OCI-LY3 (cell line): ENCODE data around the gene FSIP1.

Experiments
- H2AFZ ChIP-seq: fragments of 200-600, 300-600 bp; shearing (Covaris generic); 2 replicates; pipeline ENCODE4 v1.6.0; 2014; ENCODE audit warnings: antibody characterized with exemption, low read depth, low read length
- H3K27ac ChIP-seq: fragments of 200-600, 300-600 bp; sonication (generic); 2 replicates; pipeline ENCODE4 v1.5.1; 2014; ENCODE audit warnings: mild to moderate bottlenecking, low read length, moderate library complexity, mixed read lengths
- H3K27me3 ChIP-seq: fragments of 200-600, 300-600 bp; sonication (generic); 2 replicates; pipeline ENCODE4 v1.6.1; 2014; ENCODE audit warnings: low read depth, low read length, mixed read lengths
- H3K36me3 ChIP-seq: fragments of 200-600, 300-600 bp; sonication (generic); replicated peaks from 2 replicates; pipeline ENCODE3; 2014; ENCODE audit warnings: low read depth, low read length, mixed read lengths
- H3K4me1 ChIP-seq: fragments of 300-600, 200-600 bp; sonication (generic); 2 replicates; pipeline ENCODE4 v1.6.1; 2014; ENCODE audit warnings: low read length, mixed read lengths
- H3K4me2 ChIP-seq: fragments of 200-600, 300-600 bp; sonication (generic); 2 replicates; pipeline ENCODE4 v1.6.1; 2014; ENCODE audit warnings: low read length, mixed read lengths
- H3K4me3 ChIP-seq: fragments of 300-600, 200-600 bp; sonication (generic); 2 replicates; pipeline ENCODE4 v1.5.1; 2014; ENCODE audit warnings: antibody characterized with exemption, mild to moderate bottlenecking, low read length, moderate library complexity
- H3K79me2 ChIP-seq: fragments of 300-600, 200-600 bp; shearing (Covaris generic); 2 replicates; pipeline ENCODE4 v1.6.1; 2014; ENCODE audit warnings: mild to moderate bottlenecking, low read length, mixed read lengths
- H3K9ac ChIP-seq: fragments of 300-600, 200-600 bp; shearing (Covaris generic); 2 replicates; pipeline ENCODE4 v1.6.0; 2014; ENCODE audit warnings: mild to moderate bottlenecking, low read length, moderate library complexity
- H3K9me3 ChIP-seq: fragments of 200-600, 300-600 bp; shearing (Covaris generic); 2 replicates; pipeline ENCODE4 v1.6.1; 2014; ENCODE audit warnings: low read length, mixed read lengths; ENCODE audit not compliant: insufficient read depth
- H4K20me1 ChIP-seq: fragments of 200-600, 300-600 bp; sonication (generic); 2 replicates; pipeline ENCODE4 v1.6.1; 2016; ENCODE audit warnings: low read length, mixed read lengths; ENCODE audit not compliant: insufficient read depth
- EZH2phosphoT487 ChIP-seq: fragments of 200-600 bp; shearing (Covaris generic); IDR thresholded peaks from 2 replicates; pipeline ENCODE4 v1.6.1; 2018; ENCODE audit warnings: antibody characterized with exemption, mixed run types, low read depth
- TF ChIP-seq, protein P1 (sequence below): fragments of 200-600, 300-600 bp; sonication (generic); IDR thresholded peaks from 2 replicates; pipeline ENCODE4 v1.5.1; 2014; ENCODE audit warnings: antibody characterized with exemption, low read length, low read depth

The FSIP1 gene

GRCh38 chr15:39788800-39789565 lies 6.3 kb upstream of the FSIP1 start:
- Histone ChIP-seq H3K9me3 (no peaks in the 10 kb centered on the region), H3K4me3 (no peak overlapping the region), H4K20me1 (no peaks in the 10 kb centered on the region), H2AFZ (no peak overlapping the region), H3K79me2 (peaks cover under 1% of the 10 kb centered on the region; the same call in 1 of the 2 replicates), H3K4me1 (peaks cover 32% of the 10 kb centered on the region), H3K36me3 (no peaks in the 10 kb centered on the region), H3K4me2 (peak overlapping the region; percentile 85), H3K27ac (peak overlapping the region; percentile 62), H3K9ac (no peak overlapping the region), H3K27me3 (no peaks in the 10 kb centered on the region)
- TF ChIP-seq, protein P1, sequence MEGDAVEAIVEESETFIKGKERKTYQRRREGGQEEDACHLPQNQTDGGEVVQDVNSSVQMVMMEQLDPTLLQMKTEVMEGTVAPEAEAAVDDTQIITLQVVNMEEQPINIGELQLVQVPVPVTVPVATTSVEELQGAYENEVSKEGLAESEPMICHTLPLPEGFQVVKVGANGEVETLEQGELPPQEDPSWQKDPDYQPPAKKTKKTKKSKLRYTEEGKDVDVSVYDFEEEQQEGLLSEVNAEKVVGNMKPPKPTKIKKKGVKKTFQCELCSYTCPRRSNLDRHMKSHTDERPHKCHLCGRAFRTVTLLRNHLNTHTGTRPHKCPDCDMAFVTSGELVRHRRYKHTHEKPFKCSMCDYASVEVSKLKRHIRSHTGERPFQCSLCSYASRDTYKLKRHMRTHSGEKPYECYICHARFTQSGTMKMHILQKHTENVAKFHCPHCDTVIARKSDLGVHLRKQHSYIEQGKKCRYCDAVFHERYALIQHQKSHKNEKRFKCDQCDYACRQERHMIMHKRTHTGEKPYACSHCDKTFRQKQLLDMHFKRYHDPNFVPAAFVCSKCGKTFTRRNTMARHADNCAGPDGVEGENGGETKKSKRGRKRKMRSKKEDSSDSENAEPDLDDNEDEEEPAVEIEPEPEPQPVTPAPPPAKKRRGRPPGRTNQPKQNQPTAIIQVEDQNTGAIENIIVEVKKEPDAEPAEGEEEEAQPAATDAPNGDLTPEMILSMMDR: no peak
- no peak for TF ChIP-seq EZH2phosphoT487

DNA sequence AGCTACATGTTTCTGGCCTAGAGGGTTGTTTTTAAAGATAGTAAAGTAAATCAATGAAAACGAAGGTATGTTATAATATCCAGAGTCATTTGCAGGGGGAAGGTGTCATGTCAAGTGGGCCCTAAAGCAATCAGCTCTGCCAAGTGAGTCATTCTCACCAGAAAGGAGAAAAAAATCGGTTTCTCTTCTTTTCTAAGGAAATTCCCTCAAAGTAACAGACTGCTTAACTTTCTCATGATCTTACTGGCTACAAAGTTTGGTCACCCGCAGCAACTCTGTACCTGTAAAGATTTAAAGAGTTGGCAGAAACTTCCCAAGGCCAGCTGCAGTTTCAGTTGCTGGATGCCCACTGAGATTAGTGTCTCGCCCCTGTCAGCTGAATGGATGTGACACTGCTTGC lies 5.5 kb upstream of the FSIP1 start:
- peak overlapping the region; percentile 62 for H3K27ac ChIP-seq
- H3K9me3 ChIP-seq: no peaks in the 10 kb centered on the region
- no peaks in the 10 kb centered on the region for H3K36me3 ChIP-seq
- TF ChIP-seq EZH2phosphoT487: no peak
- TF ChIP-seq, protein P1: no peak
- H3K4me1 ChIP-seq: peaks cover 39% of the 10 kb centered on the region
- peak overlapping the region; percentile 32 for H2AFZ ChIP-seq
- peaks cover 9% of the 10 kb centered on the region for H3K79me2 ChIP-seq
- H3K4me2 ChIP-seq: peak overlapping the region; percentile 85
- H3K4me3 ChIP-seq: peak overlapping the region; percentile 51
- no peaks in the 10 kb centered on the region for H4K20me1 ChIP-seq
- H3K9ac ChIP-seq: peak overlapping the region; percentile 34
- no peaks in the 10 kb centered on the region for H3K27me3 ChIP-seq

DNA sequence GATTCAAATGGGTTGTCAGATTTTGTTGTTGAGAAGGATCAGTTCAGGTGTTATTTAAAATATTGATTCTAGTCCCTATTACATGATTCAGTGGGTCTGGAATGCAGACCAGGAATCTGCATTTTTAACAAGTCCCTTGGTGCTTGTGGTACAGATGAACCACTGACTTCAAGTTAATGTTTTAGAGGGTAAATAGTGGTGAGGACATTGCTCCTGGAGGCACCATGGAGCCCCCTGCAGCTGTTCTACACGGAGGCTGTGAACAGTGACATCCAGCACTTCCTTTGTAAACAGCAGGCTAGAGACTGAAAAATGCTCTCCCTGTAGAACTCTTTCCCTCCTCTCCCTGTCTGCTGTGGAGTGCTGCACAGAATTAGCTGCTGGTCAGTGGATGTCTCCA lies 4.8 kb upstream of the FSIP1 start:
- peak overlapping the region; percentile 32; the same call in 1 of the 2 replicates for H2AFZ ChIP-seq
- peak overlapping the region; percentile 51 for H3K4me3 ChIP-seq
- H3K9ac ChIP-seq: peak overlapping the region; percentile 34
- H3K9me3 ChIP-seq: no peaks in the 10 kb centered on the region
- peaks cover 12% of the 10 kb centered on the region for H3K79me2 ChIP-seq
- H3K27me3 ChIP-seq: no peaks in the 10 kb centered on the region
- H3K4me1 ChIP-seq: peaks cover 39% of the 10 kb centered on the region
- H3K4me2 ChIP-seq: peak overlapping the region; percentile 85
- H3K36me3 ChIP-seq: no peaks in the 10 kb centered on the region
- peak overlapping the region; percentile 62 for H3K27ac ChIP-seq
- TF ChIP-seq EZH2phosphoT487: no peak
- TF ChIP-seq, protein P1: no peak
- no peaks in the 10 kb centered on the region for H4K20me1 ChIP-seq

DNA sequence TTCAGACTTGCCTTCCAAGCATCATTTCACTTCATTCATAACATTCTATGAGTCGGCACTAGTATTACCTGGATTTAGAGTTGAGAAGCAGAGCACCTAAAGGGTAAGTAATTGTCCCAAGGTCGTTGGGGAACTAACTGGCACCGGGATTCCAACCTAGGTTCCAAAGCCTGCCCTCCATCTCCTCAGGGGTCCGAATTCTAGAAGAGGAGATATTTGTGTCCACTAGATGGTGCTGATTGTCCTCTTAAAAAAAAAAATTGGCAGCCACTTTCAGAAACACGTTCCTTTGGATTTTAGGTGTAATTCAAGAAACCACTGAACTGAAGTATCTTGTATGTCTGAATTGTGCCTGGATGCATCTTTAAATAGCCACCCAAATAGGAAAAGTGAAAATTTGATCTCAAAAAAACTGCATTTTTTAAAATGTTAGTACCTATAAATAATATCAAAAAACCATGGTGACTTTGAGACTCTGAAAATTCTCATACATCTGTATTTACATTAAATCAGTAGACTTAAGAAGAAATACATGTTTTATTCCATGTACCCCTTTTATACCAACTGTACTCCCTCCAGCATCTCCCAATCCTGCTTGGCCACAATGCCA lies 3.9 kb upstream of the FSIP1 start:
- Histone ChIP-seq H3K36me3 (no peaks in the 10 kb centered on the region), H4K20me1 (no peaks in the 10 kb centered on the region), H3K27ac (no peak overlapping the region), H3K4me1 (peaks cover 44% of the 10 kb centered on the region), H3K79me2 (peaks cover 12% of the 10 kb centered on the region), H3K27me3 (no peaks in the 10 kb centered on the region), H3K4me3 (no peak overlapping the region), H3K4me2 (no peak overlapping the region; the same call in 1 of the 2 replicates), H3K9ac (no peak overlapping the region), H2AFZ (no peak overlapping the region), H3K9me3 (no peaks in the 10 kb centered on the region)
- TF ChIP-seq, protein P1: peak; percentile 72
- TF ChIP-seq EZH2phosphoT487: no peak
